Mesothelial cell of epicardium (in vitro differentiated cells): ENCODE results near the gene NCAPH2. TPM values are rescaled to one million over a fixed set of nuclear protein-coding genes. Genes with fewer than 3 reads are reported as not detected.

ENCODE experiments used
- DNase-seq, 2 experiments: peaks; one replicate each; pipeline ENCODE4 v3.0.0; 2021; ENCODE audit warnings: low spot score in 2 of 2; ENCODE audit not compliant: unreplicated experiment in 2 of 2
- H3K27ac Mint-ChIP-seq: 2 replicates; pipeline ENCODE4 v1.8.0; 2021; ENCODE audit warnings: mixed read lengths
- H3K27me3 Mint-ChIP-seq: 2 replicates; pipeline ENCODE4 v1.8.0; 2021; ENCODE audit warnings: low read depth, mixed read lengths
- H3K36me3 Mint-ChIP-seq: 2 replicates; pipeline ENCODE4 v1.8.0; 2021; ENCODE audit warnings: mixed read lengths
- H3K4me1 Mint-ChIP-seq: 2 replicates; pipeline ENCODE4 v1.8.0; 2021; ENCODE audit warnings: mixed read lengths
- H3K4me3 Mint-ChIP-seq: 2 replicates; pipeline ENCODE4 v1.8.0; 2021; ENCODE audit warnings: mild to moderate bottlenecking, moderate library complexity, mixed read lengths
- H3K9me3 Mint-ChIP-seq: 2 replicates; pipeline ENCODE4 v1.8.0; 2021; ENCODE audit warnings: mixed read lengths
- CTCF ChIP-seq: fragments of 200-600 bp; sonication (generic); IDR thresholded peaks from one replicate; pipeline ENCODE4 v1.5.0; 2021; ENCODE audit warnings: antibody characterized with exemption; ENCODE audit not compliant: unreplicated experiment
- total RNA-seq: library from RNA; stranded (reverse); gene quantifications from 3 replicates; pipeline ENCODE4 v1.2.1, GENCODE V29; 2021

The NCAPH2 gene
- total RNA-seq, 1 donor from 2014 or later: 60.3 TPM

GRCh38 chr22:50486561-50487289 lies 21.3 kb upstream of the NCAPH2 start, which contains the start of gene MIOX:
MIOX (plus strand) TSS chr22:50486859; CDS start chr22:50486898, 39 bp downstream.
- no peak within 1 kb of the TSS for H3K4me3 Mint-ChIP-seq
- H3K27me3 Mint-ChIP-seq: peaks cover 24% of the 10 kb centered on the region
- no peak for DNase-seq
- H3K27ac Mint-ChIP-seq: no peak within 1 kb of the TSS
- H3K36me3 Mint-ChIP-seq: no peaks in the 10 kb centered on the region
- H3K9me3 Mint-ChIP-seq: no peaks in the 10 kb centered on the region
- H3K4me1 Mint-ChIP-seq: no peaks in the 10 kb centered on the region
- TF ChIP-seq CTCF: no peak

GRCh38 chr22:50487290-50488005 lies 20.6 kb upstream of the NCAPH2 start:
- TF ChIP-seq CTCF: no peak
- no peak for DNase-seq
- Mint-ChIP-seq H3K27me3 (peaks cover 19% of the 10 kb centered on the region), H3K4me3 (no peak overlapping the region), H3K36me3 (no peaks in the 10 kb centered on the region), H3K27ac (no peak overlapping the region), H3K9me3 (no peaks in the 10 kb centered on the region), H3K4me1 (no peaks in the 10 kb centered on the region)

- no peak overlapping the region for H3K27ac Mint-ChIP-seq
- H3K4me3 Mint-ChIP-seq: no peak overlapping the region
- DNase-seq: no peak
- TF ChIP-seq CTCF: no peak
- H3K27me3 Mint-ChIP-seq: peaks cover 15% of the 10 kb centered on the region
- H3K9me3 Mint-ChIP-seq: no peaks in the 10 kb centered on the region
- no peaks in the 10 kb centered on the region for H3K36me3 Mint-ChIP-seq
- H3K4me1 Mint-ChIP-seq: no peaks in the 10 kb centered on the region
Observed at GRCh38 chr22:50488006-50488677, 19.9 kb upstream of the NCAPH2 start.

- H3K27ac Mint-ChIP-seq: no peak overlapping the region
- no peaks in the 10 kb centered on the region for H3K36me3 Mint-ChIP-seq
- no peak overlapping the region for H3K4me3 Mint-ChIP-seq
- TF ChIP-seq CTCF: no peak
- DNase-seq: no peak
- no peaks in the 10 kb centered on the region for H3K4me1 Mint-ChIP-seq
- H3K9me3 Mint-ChIP-seq: no peaks in the 10 kb centered on the region
- peaks cover 13% of the 10 kb centered on the region for H3K27me3 Mint-ChIP-seq
Observed at GRCh38 chr22:50488886-50489285, 19.1 kb upstream of the NCAPH2 start.

- Mint-ChIP-seq H3K27me3 (peaks cover 10% of the 10 kb centered on the region), H3K36me3 (no peaks in the 10 kb centered on the region), H3K27ac (no peak overlapping the region), H3K9me3 (no peaks in the 10 kb centered on the region), H3K4me3 (no peak overlapping the region), H3K4me1 (no peaks in the 10 kb centered on the region)
- no peak for TF ChIP-seq CTCF
- no peak for DNase-seq
Observed at GRCh38 chr22:50489363-50490243, 18.4 kb upstream of the NCAPH2 start.
